H1 (cell line): ENCODE results near the gene SH3RF3. TPM values are rescaled to one million over a fixed set of nuclear protein-coding genes. Genes with fewer than 3 reads are reported as not detected.

ENCODE experiments used
- NANOG ChIP-seq: IDR thresholded peaks from 2 replicates; pipeline ENCODE4 v1.6.1; 2011; ENCODE audit warnings: low read length, low read depth, mild to moderate bottlenecking, inconsistent platforms; ENCODE audit not compliant: insufficient read depth, poor library complexity, severe bottlenecking
- RBBP5 ChIP-seq: IDR thresholded peaks from 2 replicates; pipeline ENCODE4 v1.7.1; 2012; ENCODE audit warnings: low read depth, mild to moderate bottlenecking, inconsistent platforms, low read length, moderate library complexity, borderline replicate concordance
- RNF2 ChIP-seq: fragments of 200-900, 300-1000 bp; sonication (generic); IDR thresholded peaks from 2 replicates; pipeline ENCODE4 v1.7.1; 2016; ENCODE audit warnings: borderline replicate concordance, low read depth, mild to moderate bottlenecking, antibody characterized with exemption, low read length; ENCODE audit not compliant: poor library complexity, severe bottlenecking; ENCODE audit errors: missing control alignments
- SUZ12 ChIP-seq: fragments of 200-600 bp; sonication (generic); IDR thresholded peaks from 2 replicates; pipeline ENCODE4 v1.6.1; 2012; ENCODE audit warnings: mild to moderate bottlenecking, inconsistent platforms, low read length, moderate library complexity, mixed read lengths
- polyA plus RNA-seq, 7 experiments: library from polyadenylated mRNA; depleted of rRNA in 3 of 7; stranded (reverse) in 5 of 7; unstranded in 2 of 7; fragments of >200 nt in 5 of 7; fragments of 200-250 nt in 2 of 7; gene quantifications; 1 replicate in 5 of 7; 2 replicates in 1 of 7; 4 replicates in 1 of 7; pipeline versions ENCODE4 v1.2.1 to v1.2.3, GENCODE V29; 2011 to 2013; ENCODE audit warnings: missing spikeins in 2 of 7, mixed read lengths in 2 of 7
- total RNA-seq: library from RNA; stranded (reverse); fragmentation: NEBNext Ultra II Directional; extraction: Animal tissue kit (Norgen Biotek cat#: 25700); gene quantifications from 2 replicates; pipeline ENCODE4 v1.2.1, GENCODE V29; 2021

SH3RF3 gene
- total and polyA plus RNA-seq, 2 of the 8 experiments (the other 6 are each of a cell fraction or from before 2014, with no cell fraction given) = 0.11 to 0.65 TPM

GRCh38 chr2:109453371-109453995, 324.5 kb downstream of the SH3RF3 start (continued):
- TF ChIP-seq RNF2 = no peak
- no peak for TF ChIP-seq RBBP5
- no peak for TF ChIP-seq SUZ12
- TF ChIP-seq NANOG = no peak
